RWPE2 (cell line): ENCODE measurements around the gene EPHB6.

Source experiments
- ATAC-seq: fragments of 200-7000 bp; cut with Tn5 transposase; 3 replicates; pipeline ENCODE4 v1.9.1; 2021; ENCODE audit warnings: low read depth
- DNase-seq: peaks from one replicate; pipeline ENCODE4 v3.0.0-alpha.2; 2020; ENCODE audit warnings: low spot score
- H3K27ac ChIP-seq: fragments of 450-650 bp; 2 replicates; pipeline ENCODE4 v1.5.1; 2017; ENCODE audit warnings: mild to moderate bottlenecking; ENCODE audit not compliant: poor library complexity, severe bottlenecking
- H3K27me3 ChIP-seq: fragments of 250-450 bp; sonication (Bioruptor Pico); 2 replicates; pipeline ENCODE4 v1.5.1; 2021; ENCODE audit warnings: mild to moderate bottlenecking, moderate library complexity; ENCODE audit not compliant: insufficient read depth, poor library complexity, severe bottlenecking
- H3K36me3 ChIP-seq: fragments of 250-450 bp; sonication (Bioruptor Pico); 2 replicates; pipeline ENCODE4 v1.5.1; 2020; ENCODE audit warnings: low read depth, mild to moderate bottlenecking, moderate library complexity
- H3K4me1 ChIP-seq: fragments of 250-450 bp; sonication (Bioruptor Pico); 2 replicates; pipeline ENCODE4 v1.5.1; 2021; ENCODE audit warnings: mild to moderate bottlenecking, moderate library complexity; ENCODE audit not compliant: insufficient read depth, poor library complexity, severe bottlenecking
- H3K4me3 ChIP-seq: fragments of 250-450 bp; sonication (Bioruptor Pico); 2 replicates; pipeline ENCODE4 v1.5.1; 2021; ENCODE audit warnings: mild to moderate bottlenecking, moderate library complexity; ENCODE audit not compliant: severe bottlenecking
- H3K9me3 ChIP-seq: fragments of 250-450 bp; sonication (Bioruptor Pico); 2 replicates; pipeline ENCODE4 v1.5.1; 2021; ENCODE audit warnings: mild to moderate bottlenecking, moderate library complexity; ENCODE audit not compliant: severe bottlenecking
- CTCF ChIP-seq: fragments of 450-650 bp; IDR thresholded peaks from one replicate; pipeline ENCODE4 v1.5.1; 2017; ENCODE audit warnings: mild to moderate bottlenecking, moderate library complexity; ENCODE audit not compliant: poor library complexity, severe bottlenecking

The EPHB6 gene

GRCh38 chr7:142817506-142817905 is 37.4 kb upstream of the EPHB6 start:
- no peak overlapping the region for H3K27ac ChIP-seq
- DNase-seq (no peak), ATAC-seq (no peak)
- TF ChIP-seq CTCF: no peak
- H3K9me3 ChIP-seq: no peaks in the 10 kb centered on the region
- H3K4me1 ChIP-seq: no peaks in the 10 kb centered on the region
- peaks cover 43% of the 10 kb centered on the region for H3K27me3 ChIP-seq
- no peak overlapping the region for H3K4me3 ChIP-seq
- no peaks in the 10 kb centered on the region for H3K36me3 ChIP-seq

- TF ChIP-seq CTCF: no peak
- DNase-seq (no peak), ATAC-seq (no peak)
- Histone ChIP-seq H3K9me3 (no peaks in the 10 kb centered on the region), H3K4me3 (no peak overlapping the region), H3K27me3 (peaks cover 60% of the 10 kb centered on the region), H3K36me3 (no peaks in the 10 kb centered on the region), H3K4me1 (no peaks in the 10 kb centered on the region), H3K27ac (no peak overlapping the region)
Measured at GRCh38 chr7:142819530-142819929, 35.3 kb upstream of the EPHB6 start.

- ATAC-seq: no peak
- no peak for TF ChIP-seq CTCF
Measured at GRCh38 chr7:142822714-142823113, 32.2 kb upstream of the EPHB6 start.

GRCh38 chr7:142827951-142828500 is 26.9 kb upstream of the EPHB6 start:
- H3K9me3 ChIP-seq: no peaks in the 10 kb centered on the region
- H3K4me3 ChIP-seq: no peak overlapping the region
- no peak for ATAC-seq
- TF ChIP-seq CTCF: no peak
- H3K36me3 ChIP-seq: no peaks in the 10 kb centered on the region
- no peak overlapping the region for H3K27ac ChIP-seq
- H3K27me3 ChIP-seq: peaks cover 14% of the 10 kb centered on the region
- no peak for DNase-seq
- H3K4me1 ChIP-seq: no peaks in the 10 kb centered on the region

More at GRCh38 chr7:142822714-142823113, 32.2 kb upstream of the EPHB6 start:
- Histone ChIP-seq H3K9me3 (no peaks in the 10 kb centered on the region), H3K36me3 (no peaks in the 10 kb centered on the region), H3K4me3 (no peak overlapping the region), H3K4me1 (no peaks in the 10 kb centered on the region), H3K27me3 (peaks cover 53% of the 10 kb centered on the region), H3K27ac (no peak overlapping the region)
- no peak for DNase-seq

- TF ChIP-seq CTCF: no peak
- ATAC-seq (no peak), DNase-seq (no peak)
- Histone ChIP-seq H3K9me3 (no peaks in the 10 kb centered on the region), H3K4me1 (no peaks in the 10 kb centered on the region), H3K27me3 (no peaks in the 10 kb centered on the region), H3K27ac (no peak overlapping the region), H3K36me3 (no peaks in the 10 kb centered on the region), H3K4me3 (no peak overlapping the region)
Measured at GRCh38 chr7:142832417-142832816, 22.5 kb upstream of the EPHB6 start.
